ENCODE results near the gene PLCB3. TPM values are rescaled to one million over a fixed set of nuclear protein-coding genes. Genes with fewer than 3 reads are reported as not detected.

Gene PLCB3
- total and polyA plus RNA-seq, 2 of the 13 experiments (the other 11 are each of a cell fraction or from before 2014, with no cell fraction given): 7.5 to 13.8 TPM

- no peak for TF ChIP-seq KIAA2018 (CRISPR knock-in tag; IDR thresholded peaks at IDR 0.05; ENCODE audit: borderline replicate concordance)
- TF ChIP-seq MED8 (CRISPR knock-in tag; IDR thresholded peaks at IDR 0.05; ENCODE audit: insufficient replicate concordance): no peak
- TF ChIP-seq E2F1 (CRISPR knock-in tag; IDR thresholded peaks at IDR 0.05): peak; percentile 65; the same call in 1 of the 2 replicates
- TF ChIP-seq FOXC1 (CRISPR knock-in tag; IDR thresholded peaks at IDR 0.05; ENCODE audit: borderline replicate concordance): peak; percentile 80; the same call in 1 of the 2 replicates
- no peak for TF ChIP-seq RNF219 (CRISPR knock-in tag; IDR thresholded peaks at IDR 0.05)
- no peak for TF ChIP-seq SRSF1 (optimal IDR thresholded peaks at IDR 0.05; ENCODE audit: low read depth, low read length)
- no peak for TF ChIP-seq ZNF850 (CRISPR knock-in tag; conservative IDR thresholded peaks at IDR 0.05)
- peak; percentile 21; the same call in 1 of the 2 replicates for TF ChIP-seq YEATS2 (CRISPR knock-in tag; IDR thresholded peaks at IDR 0.05; ENCODE audit: borderline replicate concordance)
- no peak for TF ChIP-seq ZNF160 (CRISPR knock-in tag; IDR thresholded peaks at IDR 0.05)
- TF ChIP-seq TCF7 (IDR thresholded peaks at IDR 0.05; ENCODE audit: low read depth): no peak
- TF ChIP-seq JUNB (CRISPR knock-in tag; IDR thresholded peaks at IDR 0.05; ENCODE audit: borderline replicate concordance): no peak
- TF ChIP-seq ZNF282 (IDR thresholded peaks at IDR 0.05; ENCODE audit: partially characterized antibody): no peak
- TF ChIP-seq ZBTB26 (CRISPR knock-in tag; IDR thresholded peaks at IDR 0.05; ENCODE audit: borderline replicate concordance): no peak
- TF ChIP-seq PLRG1 (conservative IDR thresholded peaks at IDR 0.05): no peak
- no peak for TF ChIP-seq ZKSCAN1 (IDR thresholded peaks at IDR 0.05; ENCODE audit: low read length)
Measured at GRCh38 chr11:64230171-64230984, 21.0 kb upstream of the PLCB3 start, which contains the start of gene DNAJC4 (continued).
